ENCODE data around the gene ALG9. TPM values are rescaled to one million over a fixed set of nuclear protein-coding genes. Genes with fewer than 3 reads are reported as not detected.

Gene ALG9
- polyA plus RNA-seq, 2 of the 4 experiments (the other 2 are of a cell fraction), result 15.3 to 33.3 TPM

DNA sequence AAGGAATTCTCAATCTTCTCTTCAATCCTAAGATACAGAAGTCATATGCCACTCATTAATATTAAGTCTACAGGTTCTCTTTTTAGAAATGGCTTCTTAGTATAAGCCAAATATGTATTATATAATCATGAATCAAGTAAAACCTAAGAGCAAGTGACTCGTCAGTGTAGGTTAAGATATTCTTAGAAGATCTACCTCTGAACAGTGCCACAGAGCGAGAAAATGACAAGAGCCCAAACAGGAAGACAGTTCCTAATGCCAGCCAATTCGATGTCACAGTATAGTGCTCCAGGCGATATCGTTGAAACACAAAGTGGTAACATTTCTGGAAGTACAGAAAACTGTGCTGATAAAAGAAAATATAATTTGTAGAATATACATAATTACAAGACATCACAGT is 33.3 kb downstream of the ALG9 start (continued):
- TF ChIP-seq EHMT2 (IDR thresholded peaks at IDR 0.05; ENCODE audit: low read depth) (no peak), EHF (CRISPR knock-in tag; IDR thresholded peaks at IDR 0.05) (no peak)

GRCh38 chr11:111837366-111837891 is 34.0 kb downstream of the ALG9 start:
- ATAC-seq (no peak), FAIRE-seq (no peak), DNase-seq (ENCODE audit: low read depth in 1 of 2, low spot score in 1 of 2) (no peak)
- no peak overlapping the region for H3K4me2 ChIP-seq
- no peak overlapping the region for H3K27ac ChIP-seq
- WGBS (ENCODE audit: missing lambda C conversion rate), result 90% methylated on average over 5 of the region's 5 CpGs
- H3K9me3 ChIP-seq, result no peaks in the 10 kb centered on the region
- TF ChIP-seq POLR2A (IDR thresholded peaks at IDR 0.05; ENCODE audit: low read length) (no peak), RFX5 (IDR thresholded peaks at IDR 0.05) (no peak)
- ChIA-PET POLR2A (no interaction called here), CTCF (no interaction called here)
- H3K4me1 ChIP-seq, result no peaks in the 10 kb centered on the region; the same call in 2 of the 3 replicates
- no peak overlapping the region for H3K4me3 ChIP-seq

- ATAC-seq, result no peak
- no peak for TF ChIP-seq HOXA7 (CRISPR knock-in tag; IDR thresholded peaks at IDR 0.05)
- CTCF ChIA-PET, result interaction anchor here (1.0 kb wide), 1 partner anchor 60 kb away, joined by 3 read pairs; no protein-coding TSS in a partner anchor
- FAIRE-seq, result no peak
- Histone ChIP-seq H3K4me2 (no peak overlapping the region), H3K9me3 (no peaks in the 10 kb centered on the region), H3K4me1 (no peaks in the 10 kb centered on the region; the same call in 2 of the 3 replicates), H3K27ac (no peak overlapping the region), H3K4me3 (no peak overlapping the region)
- no peak for DNase-seq (ENCODE audit: low read depth in 1 of 2, low spot score in 1 of 2)
- 72% methylated on average over 1 of the region's 1 CpG for WGBS (ENCODE audit: missing lambda C conversion rate)
- POLR2A ChIA-PET, result no interaction called here
These were observed 34.7 kb downstream of the ALG9 start for GRCh38 chr11:111836721-111837120.

DNA sequence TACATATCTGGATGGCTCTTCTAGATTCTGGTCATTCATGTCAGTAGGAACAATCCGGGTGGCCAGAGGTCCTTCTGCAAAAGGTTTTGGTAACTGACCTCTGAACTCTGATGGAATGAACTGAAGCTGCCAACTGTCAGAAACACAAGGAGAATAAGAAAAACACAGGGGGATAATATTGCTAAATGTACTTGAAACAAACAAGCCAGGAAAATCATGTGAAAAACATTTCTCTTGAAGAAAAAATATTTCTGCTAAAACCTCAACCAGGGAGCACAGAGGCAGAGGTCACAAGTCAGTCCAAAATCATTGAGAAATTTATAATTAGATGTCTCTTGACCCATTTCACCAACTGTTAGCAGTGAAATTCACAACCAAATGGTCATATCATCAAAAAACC is 35.2 kb downstream of the ALG9 start:
- POLR2A ChIA-PET, result no interaction called here
- FAIRE-seq, result no peak
- no peak overlapping the region for H3K4me3 ChIP-seq

GRCh38 chr11:111835665-111836064 is 35.7 kb downstream of the ALG9 start:
- ChIA-PET CTCF (interaction anchor here (1.2 kb wide), 1 partner anchor 11 kb away, joined by 3 read pairs; no protein-coding TSS in a partner anchor), POLR2A (no interaction called here)
- Histone ChIP-seq H3K4me2 (no peak overlapping the region), H3K27ac (no peak overlapping the region), H3K9me3 (no peaks in the 10 kb centered on the region), H3K4me1 (no peaks in the 10 kb centered on the region; the same call in 2 of the 3 replicates), H3K4me3 (no peak overlapping the region)
- no peak for DNase-seq (ENCODE audit: low read depth in 1 of 2, low spot score in 1 of 2)
- ATAC-seq, result no peak
- 86% methylated on average over 7 of the region's 7 CpGs for WGBS (ENCODE audit: missing lambda C conversion rate)
- FAIRE-seq, result no peak
- no peak for TF ChIP-seq SMC3 (IDR thresholded peaks at IDR 0.05)
- no peak for TF ChIP-seq JUN (IDR thresholded peaks at IDR 0.05)
- TF ChIP-seq ZC3H11A (IDR thresholded peaks at IDR 0.05), result no peak
- TF ChIP-seq, protein P1, sequence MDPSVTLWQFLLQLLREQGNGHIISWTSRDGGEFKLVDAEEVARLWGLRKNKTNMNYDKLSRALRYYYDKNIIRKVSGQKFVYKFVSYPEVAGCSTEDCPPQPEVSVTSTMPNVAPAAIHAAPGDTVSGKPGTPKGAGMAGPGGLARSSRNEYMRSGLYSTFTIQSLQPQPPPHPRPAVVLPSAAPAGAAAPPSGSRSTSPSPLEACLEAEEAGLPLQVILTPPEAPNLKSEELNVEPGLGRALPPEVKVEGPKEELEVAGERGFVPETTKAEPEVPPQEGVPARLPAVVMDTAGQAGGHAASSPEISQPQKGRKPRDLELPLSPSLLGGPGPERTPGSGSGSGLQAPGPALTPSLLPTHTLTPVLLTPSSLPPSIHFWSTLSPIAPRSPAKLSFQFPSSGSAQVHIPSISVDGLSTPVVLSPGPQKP (IDR thresholded peaks at IDR 0.05; ENCODE audit: low read depth, low read length), result no peak
- no peak for TF ChIP-seq ZNF302 (CRISPR knock-in tag; IDR thresholded peaks at IDR 0.05)
- TF ChIP-seq ESRRA (IDR thresholded peaks at IDR 0.05; ENCODE audit: borderline replicate concordance, low read length), result no peak
- TF ChIP-seq TFCP2L1 (CRISPR knock-in tag; IDR thresholded peaks at IDR 0.05), result no peak
- TF ChIP-seq REST (IDR thresholded peaks at IDR 0.05), result no peak
- TF ChIP-seq CBX8 (IDR thresholded peaks at IDR 0.05), result no peak
- no peak for TF ChIP-seq KDM5A (IDR thresholded peaks at IDR 0.05)

More for the DNA sequence above, 35.2 kb downstream of the ALG9 start:
- H3K27ac ChIP-seq, result no peak overlapping the region
- CTCF ChIA-PET, result interaction anchor here (1.0 kb wide), 1 partner anchor 59 kb away, joined by 3 read pairs; no protein-coding TSS in a partner anchor
- no peak overlapping the region for H3K4me2 ChIP-seq
- TF ChIP-seq REST (IDR thresholded peaks at IDR 0.05) (no peak), RAD21 (conservative IDR thresholded peaks at IDR 0.05 in 1 of 2, IDR thresholded peaks at IDR 0.05 in 1 of 2) (no peak)
- no peaks in the 10 kb centered on the region; the same call in 2 of the 3 replicates for H3K4me1 ChIP-seq
- no peak for DNase-seq (ENCODE audit: low read depth in 1 of 2, low spot score in 1 of 2)
- 100% methylated on average over 1 of the region's 1 CpG for WGBS (ENCODE audit: missing lambda C conversion rate)
- no peak for ATAC-seq
- no peaks in the 10 kb centered on the region for H3K9me3 ChIP-seq
